GM19328 (cell line): ENCODE data around the gene TNNI2.

Experiments
- ATAC-seq: cut with Tn5 transposase; IDR thresholded peaks from one replicate; pipeline ENCODE4 v1.9.1; 2021; ENCODE audit warnings: mild to moderate bottlenecking, moderate library complexity; ENCODE audit not compliant: unreplicated experiment

TNNI2 gene

GRCh38 chr11:1857064-1857463 lies 18.3 kb downstream of the TNNI2 start:
- no peak for ATAC-seq

GRCh38 chr11:1858154-1858553 lies 19.4 kb downstream of the TNNI2 start:
- no peak for ATAC-seq

- ATAC-seq, result no peak
Measured at GRCh38 chr11:1858576-1858975, 19.8 kb downstream of the TNNI2 start.

- ATAC-seq, result no peak
Measured at GRCh38 chr11:1859004-1859403, 20.2 kb downstream of the TNNI2 start.

GRCh38 chr11:1860108-1860507 lies 21.3 kb downstream of the TNNI2 start:
- ATAC-seq, result no peak

GRCh38 chr11:1861435-1862411 lies 22.9 kb downstream of the TNNI2 start:
- ATAC-seq, result no peak

- no peak for ATAC-seq
Measured at GRCh38 chr11:1862588-1863351, 24.0 kb downstream of the TNNI2 start.

- ATAC-seq, result no peak
Measured at GRCh38 chr11:1863352-1864216, 24.8 kb downstream of the TNNI2 start.

- no peak for ATAC-seq
Measured at GRCh38 chr11:1864231-1864630, 25.4 kb downstream of the TNNI2 start.

- no peak for ATAC-seq
Measured at GRCh38 chr11:1864831-1865665, 26.3 kb downstream of the TNNI2 start.

GRCh38 chr11:1866226-1866625 lies 27.4 kb downstream of the TNNI2 start:
- ATAC-seq, result no peak

GRCh38 chr11:1866776-1867175 lies 28.0 kb downstream of the TNNI2 start:
- no peak for ATAC-seq

GRCh38 chr11:1867381-1867780 lies 28.6 kb downstream of the TNNI2 start:
- ATAC-seq, result no peak

GRCh38 chr11:1868056-1868635 lies 29.4 kb downstream of the TNNI2 start:
- ATAC-seq, result no peak

- no peak for ATAC-seq
Measured at GRCh38 chr11:1868636-1869291, 30.0 kb downstream of the TNNI2 start.

- no peak for ATAC-seq
Measured at GRCh38 chr11:1869427-1870325, 30.9 kb downstream of the TNNI2 start.

- ATAC-seq, result no peak
Measured at GRCh38 chr11:1870326-1870696, 31.5 kb downstream of the TNNI2 start.
